Upper lobe of left lung (tissue), 4 donors: ENCODE measurements around the gene XPNPEP1.

Source experiments
- CTCF ChIP-seq, 6 experiments: fragments of 450-650 bp in 4 of 6; fragments of 200-600 bp in 2 of 6; sonication (generic) in 2 of 6; IDR thresholded peaks; one replicate each; pipeline ENCODE4 v1.5.1; 2016 to 2019; ENCODE audit warnings: antibody characterized with exemption in 6 of 6
- EP300 ChIP-seq, 4 donors: sonication (generic); formaldehyde crosslinking; IDR thresholded peaks; one replicate each; pipeline ENCODE4 v1.5.1; 2017; ENCODE audit warnings: antibody characterized with exemption in 4 of 4, control low read depth in 2 of 4
- POLR2A ChIP-seq, 4 donors: fragments of 450-650 bp; IDR thresholded peaks; one replicate each; pipeline ENCODE4 v1.5.1; 2016 to 2017; ENCODE audit warnings: antibody characterized with exemption in 4 of 4, mild to moderate bottlenecking in 2 of 4
- POLR2AphosphoS5 ChIP-seq, 2 donors: sonication (generic); formaldehyde crosslinking; IDR thresholded peaks; one replicate each; pipeline ENCODE4 v1.5.1; 2017; ENCODE audit warnings: antibody characterized with exemption in 2 of 2

DNA sequence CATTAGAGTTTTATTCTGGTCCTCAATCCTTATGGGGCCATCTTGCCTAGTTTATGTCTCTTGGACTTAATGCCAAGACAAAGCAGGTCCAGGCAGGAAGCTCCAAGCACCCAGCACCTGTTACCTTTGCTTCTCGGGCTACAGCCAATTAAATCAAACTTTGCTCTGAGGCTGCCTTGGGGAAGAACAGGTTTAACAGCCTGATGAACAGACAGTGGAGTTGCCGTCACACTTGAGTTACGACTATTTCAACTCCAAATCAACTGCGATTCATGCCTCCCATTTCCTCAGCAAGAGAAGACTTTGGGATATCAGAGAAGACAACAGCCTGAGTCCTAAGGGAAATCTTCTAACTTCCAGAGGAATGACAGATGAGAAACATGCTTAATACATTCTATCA lies 62.2 kb downstream of the XPNPEP1 start:
- TF ChIP-seq POLR2A (IDR thresholded peaks at IDR 0.05) (no peak), CTCF (IDR thresholded peaks at IDR 0.05) (no peak), POLR2AphosphoS5 (IDR thresholded peaks at IDR 0.05) (no peak), EP300 (IDR thresholded peaks at IDR 0.05) (no peak)
